CD4-positive, CD25-positive, alpha-beta regulatory T cell (primary cell): Measurements from ENCODE around the gene RNASE12. TPM values are rescaled to one million over a fixed set of nuclear protein-coding genes. Genes with fewer than 3 reads are reported as not detected.

Experiments used
- ATAC-seq, 2 donors: fragments of 150-1000 bp; cut with Tn5 transposase; one replicate each; pipeline ENCODE4 v1.10.0; 2021; ENCODE audit warnings: low read depth in 2 of 2, moderate number of reproducible peaks in 2 of 2, moderate library complexity in 1 of 2
- DNase-seq, 3 donors: peaks; one replicate each; pipeline versions ENCODE4 v3.0.0 to v3.0.0-alpha.2; 2012 to 2022; ENCODE audit warnings: mixed read lengths in 1 of 3
- H3K27ac ChIP-seq: one replicate; pipeline ENCODE4 v1.7.0; 2013; ENCODE audit warnings: mild to moderate bottlenecking, low read length; ENCODE audit not compliant: insufficient read depth, poor library complexity, severe bottlenecking
- H3K27me3 ChIP-seq: one replicate; pipeline ENCODE4 v1.7.0; 2013; ENCODE audit warnings: low read length; ENCODE audit not compliant: control insufficient read depth, insufficient read depth
- H3K36me3 ChIP-seq: one replicate; pipeline ENCODE4 v1.7.0; 2013; ENCODE audit warnings: mild to moderate bottlenecking, low read length, moderate library complexity; ENCODE audit not compliant: control insufficient read depth, insufficient read depth
- H3K4me1 ChIP-seq: 2 replicates; pipeline ENCODE4 v1.7.0; 2013; ENCODE audit warnings: mild to moderate bottlenecking, low read length; ENCODE audit not compliant: insufficient read depth, control insufficient read depth, poor library complexity, severe bottlenecking
- H3K4me3 ChIP-seq: one replicate; pipeline ENCODE4 v1.7.0; 2013; ENCODE audit warnings: low read depth, mild to moderate bottlenecking, low read length, moderate library complexity
- H3K9me3 ChIP-seq, 2 experiments: 1 replicate in 1 of 2; 2 replicates in 1 of 2; pipeline ENCODE4 v1.7.0; 2013; ENCODE audit warnings: low read length in 2 of 2, mild to moderate bottlenecking in 1 of 2, moderate library complexity in 1 of 2; ENCODE audit not compliant: control insufficient read depth in 2 of 2
- H3K27ac Mint-ChIP-seq, 3 donors: one replicate each; pipeline ENCODE4 v1.8.0; 2020 to 2022; ENCODE audit warnings: mild to moderate bottlenecking in 3 of 3, mixed read lengths in 3 of 3, moderate library complexity in 2 of 3
- H3K27me3 Mint-ChIP-seq: one replicate; pipeline ENCODE4 v1.8.0; 2022; ENCODE audit warnings: mild to moderate bottlenecking, mixed read lengths
- H3K36me3 Mint-ChIP-seq: one replicate; pipeline ENCODE4 v1.8.0; 2020; ENCODE audit warnings: mixed read lengths
- H3K4me1 Mint-ChIP-seq, 4 donors: one replicate each; pipeline ENCODE4 v1.8.0; 2020 to 2022; ENCODE audit warnings: mixed read lengths in 4 of 4, mild to moderate bottlenecking in 1 of 4
- H3K4me3 Mint-ChIP-seq, 4 donors: one replicate each; pipeline ENCODE4 v1.8.0; 2020 to 2022; ENCODE audit warnings: mild to moderate bottlenecking in 4 of 4, mixed read lengths in 4 of 4, moderate library complexity in 3 of 4
- H3K9me3 Mint-ChIP-seq, 7 donors: one replicate each; pipeline ENCODE4 v1.8.0; 2020 to 2022; ENCODE audit warnings: mixed read lengths in 7 of 7, mild to moderate bottlenecking in 3 of 7, moderate library complexity in 2 of 7
- polyA plus RNA-seq, 4 donors: library from polyadenylated mRNA; unstranded; fragments of 300-500 nt; fragmentation: Illumina TruSeq; gene quantifications; one replicate each; pipeline ENCODE4 v1.2.3, GENCODE V29; 2021
- total RNA-seq: library from RNA; stranded (reverse); gene quantifications from one replicate; pipeline ENCODE4 v1.2.3, GENCODE V29; 2022

RNASE12 gene, protein sequence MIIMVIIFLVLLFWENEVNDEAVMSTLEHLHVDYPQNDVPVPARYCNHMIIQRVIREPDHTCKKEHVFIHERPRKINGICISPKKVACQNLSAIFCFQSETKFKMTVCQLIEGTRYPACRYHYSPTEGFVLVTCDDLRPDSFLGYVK
- not detected for total RNA-seq
- not detected for polyA plus RNA-seq

DNA sequence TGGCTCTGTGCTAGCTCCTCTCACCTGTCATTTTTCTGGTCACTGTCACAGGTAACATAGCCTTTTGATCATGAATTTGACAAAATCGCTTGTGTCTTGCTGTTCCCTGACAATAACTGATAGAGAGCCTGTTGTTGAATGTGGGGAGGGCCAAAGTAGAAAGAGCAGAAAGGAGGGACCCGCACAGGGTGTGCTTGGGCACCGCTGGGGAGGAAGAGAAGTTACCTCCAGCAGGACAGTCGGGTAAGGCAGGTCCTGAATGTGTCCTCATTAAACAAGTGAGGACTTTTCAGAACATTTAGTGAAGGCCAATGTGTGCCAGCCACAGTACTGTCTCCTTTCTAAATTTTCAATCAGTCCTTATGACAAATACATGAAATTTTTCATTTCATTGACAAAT lies at the start of gene RNASE12:
RNASE12 (minus strand) TSS at position 142 of the 400 bp plus-strand sequence. CDS start 653 bp downstream, outside the sequence.
- no peak within 1 kb of the TSS for H3K4me3 ChIP-seq
- peaks cover 12% of the 10 kb centered on the region for H3K27me3 ChIP-seq
- no peaks in the 10 kb centered on the region for H3K36me3 ChIP-seq
- H3K9me3 Mint-ChIP-seq, result peaks cover 0 to 2% (median 0%) of the 10 kb centered on the region in 7 donors
- peaks cover 24% of the 10 kb centered on the region for H3K27me3 Mint-ChIP-seq
- no peaks in the 10 kb centered on the region for H3K9me3 ChIP-seq
- H3K36me3 Mint-ChIP-seq, result no peaks in the 10 kb centered on the region
- H3K4me3 Mint-ChIP-seq, result no peak within 1 kb of the TSS
- no peak for ATAC-seq
- H3K27ac ChIP-seq, result no peak within 1 kb of the TSS
- H3K4me1 Mint-ChIP-seq, result peaks cover 0 to 5% (median 3%) of the 10 kb centered on the region in 4 donors
- no peak within 1 kb of the TSS for H3K27ac Mint-ChIP-seq
- no peaks in the 10 kb centered on the region for H3K4me1 ChIP-seq
- DNase-seq, result no peak

DNA sequence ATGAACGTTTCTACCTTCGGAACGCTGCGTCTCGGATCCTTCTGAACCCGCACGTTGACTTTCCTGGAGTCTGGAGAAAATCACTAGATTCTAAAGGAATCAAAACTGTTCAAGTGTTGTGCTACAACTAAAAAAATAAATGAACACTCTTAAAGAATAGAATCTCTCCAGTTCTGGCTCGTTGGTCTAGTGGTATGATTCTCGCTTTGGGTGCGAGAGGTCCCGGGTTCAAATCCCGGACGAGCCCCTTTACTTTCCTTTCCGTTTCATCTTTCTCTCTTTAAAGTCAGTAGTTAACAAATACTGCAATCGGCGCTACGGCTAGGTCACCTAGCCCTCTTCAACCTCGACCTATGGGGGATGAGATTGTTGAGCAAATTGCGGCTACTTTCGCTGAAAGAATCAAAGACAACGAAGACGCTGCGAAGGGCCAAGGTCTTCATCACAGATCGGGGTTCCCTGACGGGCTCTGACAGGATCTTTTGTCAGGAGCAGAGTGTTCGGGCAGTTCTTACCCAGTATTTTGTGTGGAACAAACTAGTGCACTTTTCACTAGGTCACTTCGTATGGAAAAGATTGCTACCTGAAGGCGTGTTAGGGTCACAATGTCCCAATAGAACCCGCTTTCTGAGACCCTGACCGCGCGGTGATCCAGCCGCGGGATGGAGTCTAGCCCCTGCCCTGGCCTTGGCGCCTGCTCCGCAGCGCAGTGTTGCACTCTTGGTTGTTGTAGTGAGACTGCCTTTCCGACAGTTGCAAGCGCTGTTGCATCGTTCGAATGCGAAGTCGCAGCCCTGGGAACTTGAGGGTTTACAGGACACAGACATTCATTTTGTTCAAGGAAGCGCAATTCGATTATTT lies 41.9 kb upstream of the RNASE12 start:
- peak overlapping the region; percentile 80 to 85 (median 83) for H3K27ac Mint-ChIP-seq
- H3K9me3 ChIP-seq, result peaks cover 0 to 3% of the 10 kb centered on the region in 2 experiments
- H3K4me3 ChIP-seq, result peak overlapping the region; percentile 60
- peaks cover 0 to 16% (median 0%) of the 10 kb centered on the region in 7 donors for H3K9me3 Mint-ChIP-seq
- H3K4me3 Mint-ChIP-seq, result peak overlapping the region; percentile 86 to 89 (median 89)
- peaks cover 69% of the 10 kb centered on the region for H3K27me3 ChIP-seq
- H3K27me3 Mint-ChIP-seq, result peaks cover 83% of the 10 kb centered on the region
- no peak overlapping the region for H3K27ac ChIP-seq
- DNase-seq, result peak; percentile 29 to 76 (median 70)
- no peaks in the 10 kb centered on the region for H3K36me3 ChIP-seq
- ATAC-seq, result peak; percentile 41 to 47
- H3K36me3 Mint-ChIP-seq, result no peaks in the 10 kb centered on the region
- H3K4me1 Mint-ChIP-seq, result peaks cover 12 to 55% (median 22%) of the 10 kb centered on the region in 4 donors
- peaks cover 23% of the 10 kb centered on the region for H3K4me1 ChIP-seq

DNA sequence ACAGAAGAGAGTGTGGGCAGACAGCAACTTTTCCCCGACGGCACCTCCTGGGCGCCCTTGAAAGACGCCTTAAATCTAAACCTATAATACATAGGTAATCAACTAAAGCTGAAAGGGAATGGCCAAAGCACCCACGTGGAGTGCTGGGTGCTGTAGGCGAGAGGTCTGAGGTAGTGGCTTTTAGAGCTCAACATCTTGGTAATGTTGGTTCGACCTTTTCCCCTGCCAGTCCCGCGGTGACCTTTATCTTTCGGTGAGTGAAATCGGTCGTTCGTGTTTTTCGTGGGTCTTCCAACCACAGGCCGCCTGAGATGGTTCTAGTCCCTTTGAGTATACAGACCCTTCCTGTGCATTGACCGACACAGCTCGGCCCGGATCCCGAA lies 41.3 kb upstream of the RNASE12 start:
- no peak for ATAC-seq
- H3K4me1 Mint-ChIP-seq, result peaks cover 15 to 61% (median 26%) of the 10 kb centered on the region in 4 donors
- Histone ChIP-seq H3K4me1 (peaks cover 23% of the 10 kb centered on the region), H3K9me3 (peaks cover 0 to 3% of the 10 kb centered on the region in 2 experiments), H3K27ac (no peak overlapping the region), H3K4me3 (peak overlapping the region; percentile 60), H3K36me3 (no peaks in the 10 kb centered on the region), H3K27me3 (peaks cover 74% of the 10 kb centered on the region)
- peak overlapping the region; percentile 86 to 89 (median 89) for H3K4me3 Mint-ChIP-seq
- peak overlapping the region; percentile 80 to 85 (median 83) for H3K27ac Mint-ChIP-seq
- no peaks in the 10 kb centered on the region for H3K36me3 Mint-ChIP-seq
- peak in 1 of 3 donors; percentile 23 for DNase-seq
- H3K27me3 Mint-ChIP-seq, result peaks cover 87% of the 10 kb centered on the region
- H3K9me3 Mint-ChIP-seq, result peaks cover 0 to 18% (median 0%) of the 10 kb centered on the region in 7 donors

DNA sequence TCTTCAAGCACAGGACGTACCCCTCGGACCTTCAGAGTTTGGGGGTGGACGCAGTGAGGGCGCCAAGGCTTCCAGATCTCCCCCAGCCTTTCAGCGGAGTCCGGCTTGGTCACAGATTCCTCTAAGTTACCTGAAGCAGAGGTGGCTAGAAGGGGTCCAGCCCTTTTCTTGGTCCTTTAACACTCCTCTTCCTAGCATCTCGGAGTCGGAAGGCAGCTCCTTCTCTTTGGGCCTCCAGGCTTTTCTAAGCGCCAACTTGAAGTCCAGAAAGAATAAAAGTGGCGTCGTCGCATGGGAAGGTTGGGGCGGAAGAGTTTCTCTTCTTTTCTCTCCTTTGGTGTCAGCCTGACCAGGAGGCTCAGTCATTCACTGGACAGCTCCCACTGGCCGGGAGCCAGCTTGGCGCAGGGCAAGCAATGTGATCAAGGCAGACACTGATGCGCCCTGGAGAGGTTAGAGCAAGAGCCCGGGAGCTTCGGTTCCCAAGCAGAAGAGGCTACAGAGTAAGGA lies 40.8 kb upstream of the RNASE12 start:
- H3K27ac Mint-ChIP-seq, result peak overlapping the region in 1 of 3 donors; percentile 32
- peaks cover 15 to 66% (median 27%) of the 10 kb centered on the region in 4 donors for H3K4me1 Mint-ChIP-seq

DNA sequence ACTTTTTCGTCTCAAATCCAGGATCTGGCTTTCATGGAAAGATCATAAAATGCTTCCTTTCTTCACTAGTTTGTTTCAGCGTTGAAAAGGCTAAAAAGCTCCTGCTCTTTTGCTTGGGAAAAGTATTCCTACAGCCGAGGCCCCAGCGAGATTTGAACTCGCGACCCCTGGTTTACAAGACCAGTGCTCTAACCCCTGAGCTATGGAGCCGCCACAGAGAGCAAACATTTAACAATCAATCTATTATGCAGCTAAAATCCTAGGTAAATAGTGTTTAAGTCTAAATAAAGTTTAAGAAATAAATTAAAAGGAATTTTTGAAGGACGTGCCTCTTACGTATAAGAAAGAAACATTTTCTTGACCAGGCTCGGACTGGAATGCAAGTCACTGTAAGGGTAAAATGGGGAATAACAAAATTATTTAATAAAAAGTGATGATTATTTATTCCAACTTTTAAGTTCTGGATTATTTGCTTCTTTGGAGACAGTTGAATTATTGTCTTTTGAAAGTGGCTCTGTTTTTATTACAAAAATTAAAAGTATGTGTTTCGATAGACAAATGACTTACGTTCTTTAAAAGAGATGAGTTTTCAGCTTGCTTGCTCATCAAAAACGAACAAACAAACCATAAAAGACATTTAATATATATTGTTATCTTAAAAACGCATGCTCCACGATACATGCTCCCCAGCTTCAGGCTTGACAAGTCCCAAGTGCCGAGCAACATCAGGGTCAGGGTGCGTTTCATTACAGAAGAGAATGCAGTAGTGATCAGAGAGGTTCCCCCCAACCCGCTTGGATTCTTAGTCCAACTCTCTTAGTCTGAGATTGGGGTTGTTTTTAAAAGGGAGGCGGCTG lies 40.1 kb upstream of the RNASE12 start:
- peaks cover 15 to 73% (median 27%) of the 10 kb centered on the region in 4 donors for H3K4me1 Mint-ChIP-seq
- H3K36me3 ChIP-seq, result no peaks in the 10 kb centered on the region
- H3K27ac Mint-ChIP-seq, result peak overlapping the region; percentile 59 to 82 (median 76)
- no peak for ATAC-seq
- H3K4me3 Mint-ChIP-seq, result peak overlapping the region; percentile 61 to 89 (median 88)
- H3K36me3 Mint-ChIP-seq, result no peaks in the 10 kb centered on the region
- peaks cover 91% of the 10 kb centered on the region for H3K27me3 Mint-ChIP-seq
- peak; percentile 20 to 64 (median 57) for DNase-seq
- no peak overlapping the region for H3K27ac ChIP-seq
- peaks cover 27% of the 10 kb centered on the region for H3K4me1 ChIP-seq
- H3K4me3 ChIP-seq, result peak overlapping the region; percentile 67
- H3K9me3 Mint-ChIP-seq, result peaks cover 0 to 19% (median 0%) of the 10 kb centered on the region in 7 donors
- H3K9me3 ChIP-seq, result peaks cover 0 to 3% of the 10 kb centered on the region in 2 experiments
- peaks cover 76% of the 10 kb centered on the region for H3K27me3 ChIP-seq

More for the DNA sequence above, 40.8 kb upstream of the RNASE12 start:
- peaks cover 76% of the 10 kb centered on the region for H3K27me3 ChIP-seq
- peak overlapping the region; percentile 67 for H3K4me3 ChIP-seq
- H3K36me3 ChIP-seq, result no peaks in the 10 kb centered on the region
- Mint-ChIP-seq H3K4me3 (peak overlapping the region; percentile 49 to 89 (median 88)), H3K36me3 (no peaks in the 10 kb centered on the region), H3K9me3 (peaks cover 0 to 19% (median 0%) of the 10 kb centered on the region in 7 donors), H3K27me3 (peaks cover 91% of the 10 kb centered on the region)
- no peak for DNase-seq
- ATAC-seq, result no peak
- no peak overlapping the region for H3K27ac ChIP-seq
- peaks cover 23% of the 10 kb centered on the region for H3K4me1 ChIP-seq
- H3K9me3 ChIP-seq, result peaks cover 0 to 3% of the 10 kb centered on the region in 2 experiments

DNA sequence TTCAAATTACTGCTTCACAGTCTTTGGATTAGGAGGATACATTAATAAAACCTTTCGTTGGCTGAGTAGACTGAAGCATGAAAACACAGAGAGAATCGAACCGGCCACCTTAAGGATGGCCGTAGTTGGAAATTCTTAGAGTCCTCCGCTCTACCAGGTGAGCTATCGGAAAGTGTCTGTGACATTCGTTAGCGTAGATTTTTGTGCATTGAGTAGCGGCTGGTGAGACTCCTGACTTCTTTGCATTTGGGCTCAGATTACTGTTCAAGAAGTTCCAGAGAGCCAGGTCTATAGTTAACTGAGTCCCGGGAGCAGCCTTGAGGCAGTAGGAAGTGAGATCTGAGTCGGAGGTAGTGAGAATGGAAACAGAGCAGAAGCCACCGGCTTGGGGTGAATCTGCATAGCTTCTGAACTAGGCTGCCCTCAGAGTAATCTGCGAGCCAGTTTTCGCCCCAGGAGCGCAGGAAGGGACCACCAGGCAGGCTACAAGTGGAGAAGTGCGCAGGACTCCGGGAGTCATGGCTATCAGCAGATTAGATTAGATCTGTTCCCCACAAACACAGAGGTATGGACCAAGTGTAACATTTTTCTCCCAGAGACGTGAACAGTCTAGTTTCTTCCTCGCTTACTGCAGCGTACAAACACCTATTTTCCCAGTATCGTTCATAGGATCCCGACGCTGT lies 39.3 kb upstream of the RNASE12 start:
- Mint-ChIP-seq H3K4me1 (peaks cover 17 to 80% (median 30%) of the 10 kb centered on the region in 4 donors), H3K27ac (peak overlapping the region; percentile 59 to 82 (median 76)), H3K27me3 (peaks cover 89% of the 10 kb centered on the region), H3K36me3 (no peaks in the 10 kb centered on the region), H3K9me3 (peaks cover 0 to 19% (median 3%) of the 10 kb centered on the region in 7 donors), H3K4me3 (peak overlapping the region; percentile 61 to 85 (median 75))
- ATAC-seq, result peak in 1 of 2 donors; percentile 9
- no peak overlapping the region for H3K27ac ChIP-seq
- H3K9me3 ChIP-seq, result peaks cover 0 to 3% of the 10 kb centered on the region in 2 experiments
- H3K27me3 ChIP-seq, result peaks cover 75% of the 10 kb centered on the region
- peak in 2 of 3 donors; percentile 33 to 42 for DNase-seq
- no peaks in the 10 kb centered on the region for H3K36me3 ChIP-seq
- peaks cover 33% of the 10 kb centered on the region for H3K4me1 ChIP-seq
- peak overlapping the region; percentile 67 for H3K4me3 ChIP-seq
